Measurements from ENCODE around the gene GIT1. TPM values are rescaled to one million over a fixed set of nuclear protein-coding genes. Genes with fewer than 3 reads are reported as not detected.
"Not testable (repeated sequence)": the region's sequence is repeated elsewhere in the genome, so short reads cannot be mapped to it uniquely, and the experiment has no call there.

GIT1 gene
- total and polyA plus RNA-seq, 4 donors = 2.2 to 11.1 (median 4.9) TPM

DNA sequence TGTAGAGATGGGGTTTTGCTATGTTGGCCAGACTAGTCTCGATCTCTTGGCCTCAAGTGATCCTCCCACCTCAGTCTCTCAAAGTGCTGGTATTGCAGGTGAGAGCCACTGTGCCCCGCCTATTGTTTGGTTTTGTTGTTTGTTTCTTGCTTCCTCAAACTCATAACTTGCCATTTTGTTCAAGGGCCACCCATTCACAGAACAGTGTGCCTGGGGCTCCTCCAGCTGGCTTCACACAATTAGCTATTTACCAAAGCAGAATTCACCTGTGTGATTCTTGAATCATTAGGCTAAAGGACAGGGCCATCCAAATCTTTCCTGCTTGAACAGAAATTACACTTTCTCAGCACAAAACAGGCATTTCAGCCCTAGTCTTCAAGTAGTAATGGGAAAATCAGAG is 29.8 kb downstream of the GIT1 start:
- Histone ChIP-seq H3K27me3 (ENCODE audit: control insufficient read depth in 4 of 4, insufficient read depth in 4 of 4, low read length in 3 of 4) (no peaks in the 10 kb centered on the region), H3K36me3 (ENCODE audit: control insufficient read depth in 4 of 4, insufficient read depth in 3 of 4, low read depth in 1 of 4, low read length in 3 of 4) (peaks cover 0 to 10% (median 0%) of the 10 kb centered on the region in 4 donors), H3K9ac (ENCODE audit: low read depth in 1 of 2, low read length in 2 of 2) (no peak overlapping the region), H3K27ac (ENCODE audit: low read depth in 1 of 2, low read length in 2 of 2) (no peak overlapping the region), H3K4me3 (ENCODE audit: low read depth in 1 of 3, low read length in 3 of 3) (no peak overlapping the region), H3K9me3 (ENCODE audit: control insufficient read depth in 4 of 4, low read length in 3 of 4) (no peaks in the 10 kb centered on the region), H3K4me1 (ENCODE audit: control insufficient read depth in 4 of 4, insufficient read depth in 4 of 4, low read length in 3 of 4) (peaks cover 8 to 63% (median 44%) of the 10 kb centered on the region in 4 donors)
- 88% methylated on average over 2 of the region's 2 CpGs for WGBS
- no peak for DNase-seq (ENCODE audit: low spot score)
- TF ChIP-seq FOXA1 (IDR thresholded peaks at IDR 0.05) = no peak
- TF ChIP-seq, protein P1, sequence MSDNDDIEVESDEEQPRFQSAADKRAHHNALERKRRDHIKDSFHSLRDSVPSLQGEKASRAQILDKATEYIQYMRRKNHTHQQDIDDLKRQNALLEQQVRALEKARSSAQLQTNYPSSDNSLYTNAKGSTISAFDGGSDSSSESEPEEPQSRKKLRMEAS (IDR thresholded peaks at IDR 0.05) = no peak
- TF ChIP-seq, protein P2, sequence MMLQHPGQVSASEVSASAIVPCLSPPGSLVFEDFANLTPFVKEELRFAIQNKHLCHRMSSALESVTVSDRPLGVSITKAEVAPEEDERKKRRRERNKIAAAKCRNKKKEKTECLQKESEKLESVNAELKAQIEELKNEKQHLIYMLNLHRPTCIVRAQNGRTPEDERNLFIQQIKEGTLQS (IDR thresholded peaks at IDR 0.05) = no peak
- TF ChIP-seq, protein P3, sequence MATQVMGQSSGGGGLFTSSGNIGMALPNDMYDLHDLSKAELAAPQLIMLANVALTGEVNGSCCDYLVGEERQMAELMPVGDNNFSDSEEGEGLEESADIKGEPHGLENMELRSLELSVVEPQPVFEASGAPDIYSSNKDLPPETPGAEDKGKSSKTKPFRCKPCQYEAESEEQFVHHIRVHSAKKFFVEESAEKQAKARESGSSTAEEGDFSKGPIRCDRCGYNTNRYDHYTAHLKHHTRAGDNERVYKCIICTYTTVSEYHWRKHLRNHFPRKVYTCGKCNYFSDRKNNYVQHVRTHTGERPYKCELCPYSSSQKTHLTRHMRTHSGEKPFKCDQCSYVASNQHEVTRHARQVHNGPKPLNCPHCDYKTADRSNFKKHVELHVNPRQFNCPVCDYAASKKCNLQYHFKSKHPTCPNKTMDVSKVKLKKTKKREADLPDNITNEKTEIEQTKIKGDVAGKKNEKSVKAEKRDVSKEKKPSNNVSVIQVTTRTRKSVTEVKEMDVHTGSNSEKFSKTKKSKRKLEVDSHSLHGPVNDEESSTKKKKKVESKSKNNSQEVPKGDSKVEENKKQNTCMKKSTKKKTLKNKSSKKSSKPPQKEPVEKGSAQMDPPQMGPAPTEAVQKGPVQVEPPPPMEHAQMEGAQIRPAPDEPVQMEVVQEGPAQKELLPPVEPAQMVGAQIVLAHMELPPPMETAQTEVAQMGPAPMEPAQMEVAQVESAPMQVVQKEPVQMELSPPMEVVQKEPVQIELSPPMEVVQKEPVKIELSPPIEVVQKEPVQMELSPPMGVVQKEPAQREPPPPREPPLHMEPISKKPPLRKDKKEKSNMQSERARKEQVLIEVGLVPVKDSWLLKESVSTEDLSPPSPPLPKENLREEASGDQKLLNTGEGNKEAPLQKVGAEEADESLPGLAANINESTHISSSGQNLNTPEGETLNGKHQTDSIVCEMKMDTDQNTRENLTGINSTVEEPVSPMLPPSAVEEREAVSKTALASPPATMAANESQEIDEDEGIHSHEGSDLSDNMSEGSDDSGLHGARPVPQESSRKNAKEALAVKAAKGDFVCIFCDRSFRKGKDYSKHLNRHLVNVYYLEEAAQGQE (IDR thresholded peaks at IDR 0.05) = no peak
- no peak for TF ChIP-seq RAD21 (IDR thresholded peaks at IDR 0.05)
- no peak for TF ChIP-seq JUND (IDR thresholded peaks at IDR 0.05)
- TF ChIP-seq RXRA (IDR thresholded peaks at IDR 0.05) = no peak
- no peak for TF ChIP-seq SP1 (IDR thresholded peaks at IDR 0.05)
- TF ChIP-seq FOXA2 (IDR thresholded peaks at IDR 0.05) = no peak
- TF ChIP-seq YY1 (IDR thresholded peaks at IDR 0.05) = no peak
- TF ChIP-seq HNF4G (IDR thresholded peaks at IDR 0.05) = no peak
- TF ChIP-seq, protein P4, sequence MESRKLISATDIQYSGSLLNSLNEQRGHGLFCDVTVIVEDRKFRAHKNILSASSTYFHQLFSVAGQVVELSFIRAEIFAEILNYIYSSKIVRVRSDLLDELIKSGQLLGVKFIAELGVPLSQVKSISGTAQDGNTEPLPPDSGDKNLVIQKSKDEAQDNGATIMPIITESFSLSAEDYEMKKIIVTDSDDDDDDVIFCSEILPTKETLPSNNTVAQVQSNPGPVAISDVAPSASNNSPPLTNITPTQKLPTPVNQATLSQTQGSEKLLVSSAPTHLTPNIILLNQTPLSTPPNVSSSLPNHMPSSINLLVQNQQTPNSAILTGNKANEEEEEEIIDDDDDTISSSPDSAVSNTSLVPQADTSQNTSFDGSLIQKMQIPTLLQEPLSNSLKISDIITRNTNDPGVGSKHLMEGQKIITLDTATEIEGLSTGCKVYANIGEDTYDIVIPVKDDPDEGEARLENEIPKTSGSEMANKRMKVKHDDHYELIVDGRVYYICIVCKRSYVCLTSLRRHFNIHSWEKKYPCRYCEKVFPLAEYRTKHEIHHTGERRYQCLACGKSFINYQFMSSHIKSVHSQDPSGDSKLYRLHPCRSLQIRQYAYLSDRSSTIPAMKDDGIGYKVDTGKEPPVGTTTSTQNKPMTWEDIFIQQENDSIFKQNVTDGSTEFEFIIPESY (IDR thresholded peaks at IDR 0.05) = no peak
- no peak for TF ChIP-seq GABPA (IDR thresholded peaks at IDR 0.05 in 1 of 2, conservative IDR thresholded peaks at IDR 0.05 in 1 of 2)
- no peak for TF ChIP-seq EGR1 (IDR thresholded peaks at IDR 0.05; ENCODE audit: low read depth in 2 of 2)
- TF ChIP-seq, protein P5, sequence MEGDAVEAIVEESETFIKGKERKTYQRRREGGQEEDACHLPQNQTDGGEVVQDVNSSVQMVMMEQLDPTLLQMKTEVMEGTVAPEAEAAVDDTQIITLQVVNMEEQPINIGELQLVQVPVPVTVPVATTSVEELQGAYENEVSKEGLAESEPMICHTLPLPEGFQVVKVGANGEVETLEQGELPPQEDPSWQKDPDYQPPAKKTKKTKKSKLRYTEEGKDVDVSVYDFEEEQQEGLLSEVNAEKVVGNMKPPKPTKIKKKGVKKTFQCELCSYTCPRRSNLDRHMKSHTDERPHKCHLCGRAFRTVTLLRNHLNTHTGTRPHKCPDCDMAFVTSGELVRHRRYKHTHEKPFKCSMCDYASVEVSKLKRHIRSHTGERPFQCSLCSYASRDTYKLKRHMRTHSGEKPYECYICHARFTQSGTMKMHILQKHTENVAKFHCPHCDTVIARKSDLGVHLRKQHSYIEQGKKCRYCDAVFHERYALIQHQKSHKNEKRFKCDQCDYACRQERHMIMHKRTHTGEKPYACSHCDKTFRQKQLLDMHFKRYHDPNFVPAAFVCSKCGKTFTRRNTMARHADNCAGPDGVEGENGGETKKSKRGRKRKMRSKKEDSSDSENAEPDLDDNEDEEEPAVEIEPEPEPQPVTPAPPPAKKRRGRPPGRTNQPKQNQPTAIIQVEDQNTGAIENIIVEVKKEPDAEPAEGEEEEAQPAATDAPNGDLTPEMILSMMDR (IDR thresholded peaks at IDR 0.05; ENCODE audit: low read depth, low read length, missing input control) = no peak
- TF ChIP-seq HNF4A (conservative IDR thresholded peaks at IDR 0.05) = no peak
- TF ChIP-seq NR2F2 (IDR thresholded peaks at IDR 0.05) = no peak
- no peak for TF ChIP-seq TAF1 (conservative IDR thresholded peaks at IDR 0.05)

DNA sequence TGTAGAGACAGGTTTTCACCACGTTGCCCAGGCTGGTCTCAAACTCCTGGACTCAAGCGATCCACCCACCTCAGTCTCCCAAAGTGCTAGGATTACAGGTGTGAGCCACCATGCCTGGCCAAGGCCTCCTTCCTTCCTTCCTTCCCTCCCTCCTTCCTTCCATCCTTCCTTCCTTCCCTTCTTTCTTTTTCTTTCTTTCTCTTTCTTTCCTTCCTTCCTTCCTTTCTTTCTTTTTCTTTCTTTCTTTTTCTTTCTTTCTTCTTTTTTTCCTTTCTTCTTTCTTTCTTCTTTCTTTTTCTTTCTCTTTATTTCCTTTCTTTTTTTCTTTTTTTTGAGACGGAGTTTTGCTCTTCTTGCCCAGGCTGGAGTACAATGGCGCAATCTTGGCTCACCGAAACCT is 31.3 kb downstream of the GIT1 start:
- H3K36me3 ChIP-seq (ENCODE audit: control insufficient read depth in 4 of 4, insufficient read depth in 3 of 4, low read depth in 1 of 4, low read length in 3 of 4); H3K27me3 ChIP-seq (ENCODE audit: control insufficient read depth in 4 of 4, insufficient read depth in 4 of 4, low read length in 3 of 4); DNase-seq (ENCODE audit: low spot score); H3K9ac ChIP-seq (ENCODE audit: low read depth in 1 of 2, low read length in 2 of 2); H3K27ac ChIP-seq (ENCODE audit: low read depth in 1 of 2, low read length in 2 of 2); H3K9me3 ChIP-seq (ENCODE audit: control insufficient read depth in 4 of 4, low read length in 3 of 4); H3K4me3 ChIP-seq (ENCODE audit: low read depth in 1 of 3, low read length in 3 of 3): not testable (repeated sequence)
- WGBS = 95% methylated on average over 5 of the region's 5 CpGs
- peaks cover 7 to 54% (median 38%) of the 10 kb centered on the region in 4 donors for H3K4me1 ChIP-seq (ENCODE audit: control insufficient read depth in 4 of 4, insufficient read depth in 4 of 4, low read length in 3 of 4)
